Measurements from ENCODE around the gene FOXK1.

Gene FOXK1

DNA sequence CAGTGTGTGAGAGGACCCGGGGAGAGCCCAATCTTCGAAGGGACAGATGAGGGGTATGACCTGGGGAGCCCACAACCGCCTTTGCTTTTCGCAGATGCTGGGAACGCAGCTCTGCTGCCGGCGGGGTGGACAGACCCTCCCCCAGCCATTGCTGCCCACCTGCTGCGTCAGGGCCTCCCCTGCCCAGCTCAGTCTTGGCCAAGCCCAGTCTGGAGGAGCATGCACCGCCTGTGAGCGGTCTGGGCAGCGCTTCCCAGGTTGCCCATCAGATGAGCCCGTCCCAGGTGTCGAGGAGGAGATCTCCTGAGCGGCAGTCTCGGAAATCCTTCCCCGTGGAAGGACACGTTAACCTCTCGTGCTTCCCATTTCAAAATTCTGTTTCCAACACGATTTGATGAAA, 76.0 kb downstream of the FOXK1 start:
- peaks cover 30 to 44% of the 10 kb centered on the region in 2 donors for H3K36me3 Mint-ChIP-seq

GRCh38 chr7:4758791-4759190, 76.7 kb downstream of the FOXK1 start:
- peaks cover 37 to 48% of the 10 kb centered on the region in 2 donors for H3K36me3 Mint-ChIP-seq
- DNase-seq, result no peak
- H3K9me3 Mint-ChIP-seq, result no peaks in the 10 kb centered on the region
- H3K4me3 Mint-ChIP-seq, result no peak overlapping the region
- no peak overlapping the region for H3K27ac Mint-ChIP-seq
- peaks cover 2 to 3% of the 10 kb centered on the region in 2 donors for H3K4me1 Mint-ChIP-seq
- ATAC-seq (replicated peaks), result no peak
- no peaks in the 10 kb centered on the region for H3K27me3 Mint-ChIP-seq

More for the DNA sequence above, 76.0 kb downstream of the FOXK1 start:
- no peak overlapping the region for H3K4me3 Mint-ChIP-seq
- H3K27ac Mint-ChIP-seq, result peak overlapping the region; percentile 14
- DNase-seq, result no peak
- no peaks in the 10 kb centered on the region for H3K27me3 Mint-ChIP-seq
- no peak for ATAC-seq (replicated peaks)
- peaks cover 4 to 10% of the 10 kb centered on the region in 2 donors for H3K4me1 Mint-ChIP-seq
- H3K9me3 Mint-ChIP-seq, result no peaks in the 10 kb centered on the region

- Mint-ChIP-seq H3K27ac (no peak overlapping the region), H3K27me3 (no peaks in the 10 kb centered on the region), H3K4me1 (no peaks in the 10 kb centered on the region), H3K9me3 (no peaks in the 10 kb centered on the region), H3K36me3 (peaks cover 38 to 46% of the 10 kb centered on the region in 2 donors), H3K4me3 (no peak overlapping the region)
- no peak for ATAC-seq (replicated peaks)
- no peak for DNase-seq
Measured at GRCh38 chr7:4759211-4759610, 77.1 kb downstream of the FOXK1 start.

- DNase-seq, result no peak
- no peak overlapping the region for H3K4me3 Mint-ChIP-seq
- no peaks in the 10 kb centered on the region for H3K9me3 Mint-ChIP-seq
- no peak for ATAC-seq (replicated peaks)
- H3K4me1 Mint-ChIP-seq, result no peaks in the 10 kb centered on the region
- H3K27ac Mint-ChIP-seq, result peak overlapping the region; percentile 25
- no peaks in the 10 kb centered on the region for H3K27me3 Mint-ChIP-seq
- peaks cover 39 to 50% of the 10 kb centered on the region in 2 donors for H3K36me3 Mint-ChIP-seq
Measured at GRCh38 chr7:4760952-4761351, 78.9 kb downstream of the FOXK1 start.

DNA sequence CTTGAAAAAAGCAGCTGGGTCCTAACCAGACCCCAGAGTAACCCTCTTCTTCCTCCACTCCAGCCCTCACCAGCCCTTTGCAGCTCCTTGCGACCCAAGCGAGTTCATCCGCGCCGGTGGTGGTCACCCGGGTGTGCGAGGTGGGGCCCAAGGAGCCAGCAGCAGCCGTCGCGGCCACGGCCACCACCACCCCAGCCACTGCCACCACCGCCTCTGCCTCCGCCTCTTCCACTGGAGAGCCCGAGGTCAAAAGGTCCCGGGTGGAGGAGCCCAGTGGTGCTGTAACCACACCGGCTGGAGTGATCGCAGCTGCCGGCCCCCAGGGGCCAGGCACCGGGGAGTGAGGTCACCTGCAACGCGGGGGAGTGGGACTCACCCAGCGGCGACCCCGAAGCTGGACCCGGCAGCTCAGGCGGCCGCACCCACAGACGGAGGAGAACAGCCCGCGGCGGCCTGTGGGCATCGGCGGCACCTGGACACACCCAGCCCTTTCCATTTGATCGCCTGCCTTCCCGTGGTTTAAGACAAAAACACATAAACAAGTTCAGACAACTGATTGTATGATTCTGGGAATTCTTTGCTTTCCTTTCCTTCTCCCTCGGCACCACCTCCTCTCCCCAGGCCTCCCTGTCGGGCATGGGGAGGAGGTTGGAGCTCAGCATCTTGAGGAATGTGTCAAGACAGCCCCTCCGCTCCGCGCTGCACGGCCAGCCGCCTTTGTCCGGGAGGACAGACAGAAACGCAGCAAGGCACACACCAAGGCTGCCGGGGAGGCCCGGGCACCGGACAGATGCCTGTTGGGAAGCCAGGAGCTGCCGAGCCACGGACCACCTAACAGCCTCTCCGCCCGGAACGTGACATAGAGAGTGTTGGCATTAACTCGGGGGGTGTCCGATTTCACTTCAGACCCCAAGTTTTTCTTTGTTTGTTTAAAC, 80.3 kb downstream of the FOXK1 start:
- Mint-ChIP-seq H3K9me3 (no peaks in the 10 kb centered on the region), H3K27me3 (no peaks in the 10 kb centered on the region), H3K27ac (peak overlapping the region; percentile 81), H3K4me1 (no peaks in the 10 kb centered on the region), H3K4me3 (peak overlapping the region in 1 of 2 donors; percentile 41), H3K36me3 (peaks cover 41 to 44% of the 10 kb centered on the region in 2 donors)
- ATAC-seq (replicated peaks) (no peak), DNase-seq (no peak)

GRCh38 chr7:4763091-4763793, 81.1 kb downstream of the FOXK1 start:
- H3K27me3 Mint-ChIP-seq, result no peaks in the 10 kb centered on the region
- ATAC-seq (replicated peaks) (no peak), DNase-seq (no peak)
- H3K36me3 Mint-ChIP-seq, result peaks cover 44 to 46% of the 10 kb centered on the region in 2 donors
- H3K27ac Mint-ChIP-seq, result no peak overlapping the region
- no peaks in the 10 kb centered on the region for H3K4me1 Mint-ChIP-seq
- H3K4me3 Mint-ChIP-seq, result peak overlapping the region in 1 of 2 donors; percentile 10
- no peaks in the 10 kb centered on the region for H3K9me3 Mint-ChIP-seq

DNA sequence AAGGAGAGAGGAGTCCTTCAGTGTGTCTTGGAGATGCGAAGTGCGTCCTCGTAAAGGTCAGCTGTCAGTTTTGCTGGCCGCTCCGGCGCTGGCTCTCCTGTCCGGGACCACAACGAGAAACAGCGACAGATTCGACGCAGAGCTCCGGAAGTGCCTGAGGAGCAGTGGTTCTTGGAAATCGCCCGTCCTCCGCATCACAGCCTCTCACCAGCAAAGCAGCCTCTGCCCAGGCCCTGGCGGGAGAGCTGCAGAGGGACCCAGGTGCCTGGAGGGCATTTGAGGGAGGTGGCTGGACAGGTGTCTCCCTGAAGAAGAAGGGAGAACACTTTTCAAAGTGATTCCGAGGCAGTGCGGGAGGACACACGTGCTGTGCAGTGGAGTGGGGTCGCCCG, 81.7 kb downstream of the FOXK1 start:
- H3K36me3 Mint-ChIP-seq, result peaks cover 44 to 46% of the 10 kb centered on the region in 2 donors
- no peak for ATAC-seq (replicated peaks)

GRCh38 chr7:4764402-4765007, 82.4 kb downstream of the FOXK1 start:
- Mint-ChIP-seq H3K27ac (peak overlapping the region; percentile 70), H3K36me3 (peaks cover 39 to 45% of the 10 kb centered on the region in 2 donors), H3K4me3 (no peak overlapping the region), H3K9me3 (no peaks in the 10 kb centered on the region), H3K4me1 (peaks cover 0 to under 1% of the 10 kb centered on the region in 2 donors), H3K27me3 (no peaks in the 10 kb centered on the region)
- ATAC-seq (replicated peaks) (no peak), DNase-seq (no peak)

More for the DNA sequence above, 81.7 kb downstream of the FOXK1 start:
- H3K9me3 Mint-ChIP-seq, result no peaks in the 10 kb centered on the region
- peak overlapping the region; percentile 25 for H3K27ac Mint-ChIP-seq
- no peaks in the 10 kb centered on the region for H3K4me1 Mint-ChIP-seq
- peak overlapping the region in 1 of 2 donors; percentile 22 for H3K4me3 Mint-ChIP-seq
- H3K27me3 Mint-ChIP-seq, result no peaks in the 10 kb centered on the region
- no peak for DNase-seq

DNA sequence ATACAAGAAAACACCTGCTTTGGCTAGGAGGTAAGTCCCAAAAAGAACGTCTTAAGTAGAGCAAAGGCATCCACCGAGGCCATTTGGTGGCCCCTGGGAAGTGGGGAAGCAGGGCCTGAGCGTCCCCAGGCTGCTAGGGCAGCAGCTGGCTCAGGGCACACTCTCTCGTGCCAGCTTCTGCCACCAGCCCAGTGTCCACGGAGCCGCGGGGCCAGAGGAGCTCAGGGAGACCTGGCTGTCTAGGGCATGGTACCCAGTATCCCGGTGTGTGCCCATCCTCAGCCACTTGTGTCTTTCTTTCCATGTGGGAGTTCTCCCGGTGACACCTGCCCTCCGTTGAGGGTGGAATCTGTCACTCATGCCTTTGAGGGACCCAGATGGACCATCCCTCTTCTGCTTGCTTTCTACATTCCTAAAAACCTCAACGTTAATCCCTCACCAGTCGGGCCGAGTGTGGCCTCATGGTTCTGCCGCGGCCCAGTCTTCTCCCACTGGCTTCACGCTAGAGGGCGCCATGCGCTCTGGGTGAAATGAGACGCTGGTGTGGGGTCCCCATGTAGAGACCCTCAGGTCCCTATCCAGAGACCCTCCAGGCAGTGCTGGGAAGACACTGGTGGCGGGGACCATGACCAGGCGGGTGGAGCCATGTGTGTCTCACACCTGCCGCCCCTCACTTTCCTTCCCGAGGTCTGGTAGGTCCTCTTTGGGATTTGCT, 83.8 kb downstream of the FOXK1 start:
- Mint-ChIP-seq H3K4me1 (peaks cover 0 to 3% of the 10 kb centered on the region in 2 donors), H3K9me3 (no peaks in the 10 kb centered on the region), H3K27me3 (no peaks in the 10 kb centered on the region), H3K36me3 (peaks cover 35 to 45% of the 10 kb centered on the region in 2 donors), H3K27ac (no peak overlapping the region), H3K4me3 (no peak overlapping the region)
- DNase-seq (no peak), ATAC-seq (replicated peaks) (no peak)

DNA sequence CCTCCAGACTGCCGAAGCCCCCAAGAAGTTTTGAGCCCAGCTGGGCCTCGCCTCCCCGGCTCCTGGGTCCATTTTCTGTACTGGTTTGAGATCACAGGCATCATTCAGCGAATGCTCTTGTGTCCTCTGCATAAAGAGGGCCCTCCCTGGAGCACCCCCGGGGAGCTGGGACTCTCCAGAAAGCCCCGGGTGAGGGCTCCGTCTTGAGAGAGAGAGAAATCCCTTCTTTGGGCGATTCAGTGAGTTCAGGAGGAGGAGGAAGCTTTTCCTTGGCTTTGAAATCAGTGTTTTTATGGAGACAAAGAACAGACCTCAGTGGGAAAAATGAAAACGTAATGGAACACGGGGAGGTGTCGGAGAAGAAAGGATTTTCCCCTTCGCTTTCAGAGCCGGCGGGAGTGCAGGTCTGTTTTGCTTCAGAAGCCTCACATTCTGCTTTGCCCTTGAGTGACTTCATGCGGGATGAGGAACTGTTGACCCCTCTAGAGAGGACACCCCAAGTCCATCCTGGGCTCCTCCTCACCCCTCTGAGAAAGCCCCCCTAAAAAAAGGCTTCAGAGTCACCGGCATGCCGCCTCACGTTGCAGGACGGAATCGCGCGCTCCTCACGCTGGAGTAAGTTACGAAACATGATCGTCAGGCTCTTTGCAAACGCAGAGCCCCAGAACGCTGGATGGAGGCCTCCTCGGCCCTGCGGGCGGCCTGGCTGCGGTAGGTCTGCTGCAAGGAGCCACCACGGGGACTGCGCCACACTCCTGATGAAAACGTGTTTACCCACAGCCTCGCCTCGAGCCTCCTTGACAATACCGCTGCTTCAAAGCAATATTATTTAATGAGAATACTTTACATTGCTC, 84.8 kb downstream of the FOXK1 start:
- ATAC-seq (replicated peaks) (no peak), DNase-seq (no peak)
- peak overlapping the region; percentile 56 for H3K27ac Mint-ChIP-seq
- H3K4me1 Mint-ChIP-seq, result peaks cover 0 to 3% of the 10 kb centered on the region in 2 donors
- H3K9me3 Mint-ChIP-seq, result no peaks in the 10 kb centered on the region
- no peaks in the 10 kb centered on the region for H3K27me3 Mint-ChIP-seq
- peaks cover 26 to 35% of the 10 kb centered on the region in 2 donors for H3K36me3 Mint-ChIP-seq
- H3K4me3 Mint-ChIP-seq, result no peak overlapping the region

DNA sequence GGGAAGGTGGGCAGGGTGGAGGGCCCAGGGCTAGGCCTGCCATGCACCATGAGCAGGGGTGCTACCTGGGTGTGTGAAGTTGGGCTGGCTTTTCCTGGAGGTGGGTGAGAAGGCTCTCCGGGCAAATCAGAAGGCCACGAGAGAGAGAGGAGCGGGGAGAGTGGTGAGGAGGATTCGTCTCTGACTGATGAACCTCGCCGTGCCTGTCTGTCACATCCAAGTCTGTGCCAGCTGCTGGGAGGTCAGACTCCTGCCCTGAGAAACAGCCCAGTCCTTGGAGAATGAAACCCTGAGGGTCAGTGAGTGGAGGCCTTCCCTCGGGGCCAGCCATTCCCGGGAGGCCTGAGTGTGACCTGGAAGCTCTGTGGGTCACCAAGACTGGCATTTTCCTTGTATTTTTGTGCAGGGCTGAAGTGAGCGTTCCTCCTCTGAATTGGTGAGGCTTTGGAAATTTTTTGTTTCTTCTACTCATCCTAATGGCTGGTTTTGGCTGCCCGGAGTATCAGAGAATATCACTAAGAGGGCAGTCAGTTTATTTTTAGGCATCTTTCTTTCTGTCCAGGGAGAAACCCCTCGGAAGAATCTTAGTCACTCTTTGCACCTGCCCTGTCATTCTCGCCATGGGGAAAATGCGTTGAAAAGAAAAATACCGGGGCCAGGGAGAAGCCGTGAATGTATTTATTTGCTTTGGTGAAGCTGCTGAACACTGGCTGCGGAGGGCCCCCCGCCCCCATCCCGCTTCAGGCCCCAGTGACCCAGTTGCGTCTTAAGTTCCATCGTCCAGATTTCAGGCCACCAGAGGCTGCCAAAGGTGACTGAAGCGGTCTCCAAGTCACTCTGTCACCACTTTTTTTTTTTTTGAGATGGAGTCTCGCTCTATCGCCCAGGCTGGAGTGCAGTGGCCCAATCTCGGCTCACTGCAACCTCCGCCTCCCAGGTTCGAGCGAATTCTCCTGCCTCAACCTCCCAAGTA, 86.8 kb downstream of the FOXK1 start:
- DNase-seq (no peak), ATAC-seq (replicated peaks) (no peak)
- Mint-ChIP-seq H3K4me3 (no peak overlapping the region), H3K36me3 (peaks cover 12 to 20% of the 10 kb centered on the region in 2 donors), H3K27ac (peak overlapping the region; percentile 25), H3K27me3 (no peaks in the 10 kb centered on the region), H3K9me3 (no peaks in the 10 kb centered on the region), H3K4me1 (peaks cover 6 to 7% of the 10 kb centered on the region in 2 donors)

DNA sequence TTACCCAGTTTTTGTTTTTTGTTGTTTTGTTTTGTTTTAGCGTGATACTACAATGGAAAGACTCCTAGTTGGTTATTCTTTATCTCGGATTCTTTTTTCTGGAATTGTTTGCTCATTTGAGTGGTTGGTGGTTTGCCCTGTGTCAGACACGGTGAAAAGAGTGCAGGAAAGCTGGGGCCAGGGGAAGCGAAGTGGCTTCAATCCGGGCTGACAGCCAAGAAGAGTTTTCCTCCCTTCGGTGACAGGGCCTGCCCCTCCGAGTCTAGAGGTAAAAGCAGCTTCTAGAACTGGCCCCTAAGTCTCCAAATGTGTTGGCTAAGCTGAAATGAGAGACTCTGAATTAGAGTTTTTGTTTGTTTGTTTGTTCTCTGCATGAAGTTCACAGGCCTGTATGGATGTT, 87.7 kb downstream of the FOXK1 start:
- no peak for ATAC-seq (replicated peaks)
- H3K36me3 Mint-ChIP-seq, result peaks cover 10 to 18% of the 10 kb centered on the region in 2 donors
- no peaks in the 10 kb centered on the region for H3K27me3 Mint-ChIP-seq
- H3K27ac Mint-ChIP-seq, result no peak overlapping the region
- H3K9me3 Mint-ChIP-seq, result no peaks in the 10 kb centered on the region
- no peak overlapping the region for H3K4me3 Mint-ChIP-seq
- peaks cover 15% of the 10 kb centered on the region in 2 donors for H3K4me1 Mint-ChIP-seq
- no peak for DNase-seq
